ENCODE data around the gene RPS18. TPM values are rescaled to one million over a fixed set of nuclear protein-coding genes. Genes with fewer than 3 reads are reported as not detected.

Gene RPS18
- polyA plus RNA-seq, 3 donors: 2,430 to 3,295 (median 2,894) TPM

DNA sequence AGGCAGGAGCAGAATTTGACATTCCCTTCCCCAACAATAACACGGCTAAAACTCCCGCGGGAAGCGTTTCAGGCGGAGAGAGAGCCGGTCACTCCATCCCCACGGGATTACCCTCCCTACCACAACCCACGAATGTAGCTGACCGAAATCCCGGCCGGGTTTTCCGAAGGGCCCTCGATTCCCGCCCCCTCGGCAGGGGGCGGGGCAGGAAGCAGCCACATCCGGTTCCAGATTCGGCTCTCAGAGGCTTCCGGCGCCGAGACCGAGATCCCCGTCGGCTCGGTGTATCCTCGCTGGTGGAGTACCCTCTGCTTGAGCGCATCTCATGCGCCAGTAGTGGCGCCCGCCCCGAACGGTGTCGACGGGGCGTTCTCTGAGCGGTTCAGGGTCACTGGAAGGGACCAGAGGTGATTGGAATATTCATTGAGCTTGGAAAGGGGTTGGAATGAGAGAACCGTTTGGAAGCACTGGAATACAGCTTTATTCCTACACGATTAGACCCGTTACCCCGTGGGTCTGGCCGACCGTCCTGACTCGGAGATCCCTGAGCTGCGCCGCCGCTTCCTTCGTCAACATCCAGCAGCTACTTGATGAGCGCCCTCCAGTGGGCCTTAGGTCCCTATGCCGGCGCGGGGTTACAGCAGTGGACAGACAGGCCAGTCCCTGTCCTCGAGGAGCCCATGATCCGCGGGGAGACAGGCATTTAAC, 27.5 kb downstream of the RPS18 start:
- Histone ChIP-seq H3K27me3 (ENCODE audit: control insufficient read depth in 2 of 2, insufficient read depth in 2 of 2, low read length in 2 of 2) (no peaks in the 10 kb centered on the region), H3K79me2 (ENCODE audit: insufficient read depth, low read length) (peaks cover 88% of the 10 kb centered on the region), H3K4me1 (ENCODE audit: control insufficient read depth in 1 of 2, insufficient read depth in 2 of 2, low read length in 2 of 2) (peaks cover 34 to 36% of the 10 kb centered on the region in 2 donors), H3K36me3 (replicated peaks in 1 of 2; ENCODE audit: control insufficient read depth in 1 of 2, insufficient read depth in 2 of 2, low read length in 2 of 2) (peaks cover 39 to 62% of the 10 kb centered on the region in 2 donors), H3K9ac (ENCODE audit: insufficient read depth, low read length, poor library complexity, severe bottlenecking) (peak overlapping the region; percentile 78), H3K4me2 (replicated peaks; ENCODE audit: extremely low read depth, low read length, poor library complexity, severe bottlenecking) (peak overlapping the region; percentile 99), H3K27ac (ENCODE audit: low read depth in 1 of 2, low read length in 2 of 2) (peak overlapping the region; percentile 94 to 98), H2AFZ (ENCODE audit: insufficient read depth, low read depth, low read length, poor library complexity, severe bottlenecking) (peak overlapping the region; percentile 53), H3K9me3 (replicated peaks in 1 of 2; ENCODE audit: control insufficient read depth in 1 of 2, insufficient read depth in 1 of 2, low read length in 2 of 2) (no peaks in the 10 kb centered on the region), H3K4me3 (replicated peaks in 1 of 3; ENCODE audit: low read depth in 2 of 3, low read length in 3 of 3) (peak overlapping the region; percentile 75 to 95 (median 83)), H4K20me1 (ENCODE audit: insufficient read depth, low read length) (peaks cover 75% of the 10 kb centered on the region)
- TF ChIP-seq, protein P1, sequence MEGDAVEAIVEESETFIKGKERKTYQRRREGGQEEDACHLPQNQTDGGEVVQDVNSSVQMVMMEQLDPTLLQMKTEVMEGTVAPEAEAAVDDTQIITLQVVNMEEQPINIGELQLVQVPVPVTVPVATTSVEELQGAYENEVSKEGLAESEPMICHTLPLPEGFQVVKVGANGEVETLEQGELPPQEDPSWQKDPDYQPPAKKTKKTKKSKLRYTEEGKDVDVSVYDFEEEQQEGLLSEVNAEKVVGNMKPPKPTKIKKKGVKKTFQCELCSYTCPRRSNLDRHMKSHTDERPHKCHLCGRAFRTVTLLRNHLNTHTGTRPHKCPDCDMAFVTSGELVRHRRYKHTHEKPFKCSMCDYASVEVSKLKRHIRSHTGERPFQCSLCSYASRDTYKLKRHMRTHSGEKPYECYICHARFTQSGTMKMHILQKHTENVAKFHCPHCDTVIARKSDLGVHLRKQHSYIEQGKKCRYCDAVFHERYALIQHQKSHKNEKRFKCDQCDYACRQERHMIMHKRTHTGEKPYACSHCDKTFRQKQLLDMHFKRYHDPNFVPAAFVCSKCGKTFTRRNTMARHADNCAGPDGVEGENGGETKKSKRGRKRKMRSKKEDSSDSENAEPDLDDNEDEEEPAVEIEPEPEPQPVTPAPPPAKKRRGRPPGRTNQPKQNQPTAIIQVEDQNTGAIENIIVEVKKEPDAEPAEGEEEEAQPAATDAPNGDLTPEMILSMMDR (IDR thresholded peaks at IDR 0.05): peak; percentile 87
- DNase-seq: peak; percentile 85 to 88 (median 87)
- Mint-ChIP-seq H3K4me1 (peaks cover 46% of the 10 kb centered on the region), H3K27me3 (ENCODE audit: low read depth in 3 of 3) (peaks cover 0 to 3% (median 0%) of the 10 kb centered on the region in 3 donors), H3K4me3 (peak overlapping the region; percentile 100), H3K9me3 (peaks cover 0 to 7% (median 0%) of the 10 kb centered on the region in 7 donors), H3K27ac (peak overlapping the region; percentile 98 to 100 (median 100)), H3K36me3 (peaks cover 40 to 61% of the 10 kb centered on the region in 2 donors)
- 0% methylated on average over 46 of the region's 54 CpGs for WGBS (ENCODE audit: insufficient coverage)
- intact Hi-C loops (cut with micrococcal nuclease): loop anchor here (2.0 to 10.0 kb wide), 3 partner anchors 95 to 99 kb away; partner anchors contain the start of genes RXRB (in 2 of the 2), SLC39A7 (in 2 of the 2), HSD17B8 (in 1 of the 2) and KIFC1 (in 1 of the 2)

DNA sequence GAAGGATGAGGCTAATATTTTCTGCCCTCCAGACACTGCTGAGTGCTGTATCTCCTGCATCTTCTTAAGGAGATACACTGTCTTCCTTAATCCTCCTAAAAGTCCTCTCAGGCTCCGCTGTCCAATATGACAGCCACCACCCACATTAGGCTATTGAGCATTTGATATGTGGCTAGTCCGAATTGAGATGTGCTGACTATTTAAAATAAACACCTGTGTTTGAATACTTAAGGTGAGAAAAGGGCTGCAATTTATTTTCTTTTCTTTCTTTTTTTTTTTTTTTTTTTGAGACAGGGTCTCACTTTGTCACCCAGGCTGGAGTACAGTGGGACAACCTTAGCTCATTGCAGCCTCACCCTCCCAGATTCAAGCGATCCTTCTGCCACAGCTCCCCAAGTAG, 30.0 kb downstream of the RPS18 start:
- Histone ChIP-seq H3K4me2 (replicated peaks; ENCODE audit: extremely low read depth, low read length, poor library complexity, severe bottlenecking) (no peak overlapping the region), H3K9ac (ENCODE audit: insufficient read depth, low read length, poor library complexity, severe bottlenecking) (no peak overlapping the region), H3K27ac (ENCODE audit: low read depth in 1 of 2, low read length in 2 of 2) (no peak overlapping the region), H2AFZ (ENCODE audit: insufficient read depth, low read depth, low read length, poor library complexity, severe bottlenecking) (no peak overlapping the region), H4K20me1 (ENCODE audit: insufficient read depth, low read length) (peaks cover 81% of the 10 kb centered on the region), H3K36me3 (replicated peaks in 1 of 2; ENCODE audit: control insufficient read depth in 1 of 2, insufficient read depth in 2 of 2, low read length in 2 of 2) (peaks cover 27 to 60% of the 10 kb centered on the region in 2 donors), H3K79me2 (ENCODE audit: insufficient read depth, low read length) (peaks cover 94% of the 10 kb centered on the region), H3K9me3 (replicated peaks in 1 of 2; ENCODE audit: control insufficient read depth in 1 of 2, insufficient read depth in 1 of 2, low read length in 2 of 2) (no peaks in the 10 kb centered on the region), H3K4me3 (replicated peaks in 1 of 3; ENCODE audit: low read depth in 2 of 3, low read length in 3 of 3) (no peak overlapping the region), H3K27me3 (ENCODE audit: control insufficient read depth in 2 of 2, insufficient read depth in 2 of 2, low read length in 2 of 2) (no peaks in the 10 kb centered on the region), H3K4me1 (ENCODE audit: control insufficient read depth in 1 of 2, insufficient read depth in 2 of 2, low read length in 2 of 2) (peaks cover 28 to 36% of the 10 kb centered on the region in 2 donors)
- TF ChIP-seq, protein P1 (IDR thresholded peaks at IDR 0.05): no peak
- intact Hi-C loops (cut with micrococcal nuclease): no loop called here
- WGBS (ENCODE audit: insufficient coverage): no CpG with 5 or more reads among the region's 3 CpGs
- Mint-ChIP-seq H3K27me3 (ENCODE audit: low read depth in 3 of 3) (peaks cover 0 to 3% (median 0%) of the 10 kb centered on the region in 3 donors), H3K36me3 (peaks cover 36 to 58% of the 10 kb centered on the region in 2 donors), H3K9me3 (peaks cover 0 to 7% (median 0%) of the 10 kb centered on the region in 7 donors), H3K4me1 (peaks cover 50% of the 10 kb centered on the region), H3K27ac (peak overlapping the region in 3 of 7 donors; percentile 57 to 63 (median 59)), H3K4me3 (no peak overlapping the region)
- no peak for DNase-seq
